ENCODE data around the gene RARB.
A peak's percentile ranks its signal among the peaks of the same experiment; 100 is the strongest.

RARB gene

GRCh38 chr3:25563601-25564000 lies 135.5 kb downstream of the RARB start:
- Histone ChIP-seq H3K79me2 (ENCODE audit: control insufficient read depth, insufficient read depth, low read length) (no peaks in the 10 kb centered on the region), H2AK5ac (ENCODE audit: low read length) (no peak overlapping the region), H3K56ac (ENCODE audit: low read length) (no peak overlapping the region), H3K27ac (ENCODE audit: low read depth, low read length) (no peak overlapping the region), H3K4me1 (ENCODE audit: control insufficient read depth, low read depth, low read length) (no peaks in the 10 kb centered on the region), H3K27me3 (ENCODE audit: insufficient read depth, low read length, poor library complexity) (no peaks in the 10 kb centered on the region), H4K5ac (ENCODE audit: low read length) (no peak overlapping the region), H4K8ac (ENCODE audit: low read depth, low read length) (no peak overlapping the region), H2BK15ac (replicated peaks; ENCODE audit: low read depth) (no peak overlapping the region), H3K9ac (ENCODE audit: low read length) (no peak overlapping the region), H2BK120ac (ENCODE audit: low read depth, low read length) (no peak overlapping the region), H3K18ac (ENCODE audit: low read length) (no peak overlapping the region), H3K4ac (ENCODE audit: low read depth, low read length) (no peak overlapping the region), H3K79me1 (ENCODE audit: low read length) (no peaks in the 10 kb centered on the region), H3K4me2 (ENCODE audit: low read length) (no peak overlapping the region), H3K36me3 (ENCODE audit: control insufficient read depth, insufficient read depth, low read length) (no peaks in the 10 kb centered on the region), H2BK5ac (ENCODE audit: low read length) (no peak overlapping the region), H3K4me3 (ENCODE audit: low read length) (no peak overlapping the region), H3K23ac (ENCODE audit: low read length) (no peak overlapping the region)
- no CpG with 5 or more reads among the region's 1 CpG for WGBS (ENCODE audit: extremely low coverage, insufficient coverage, low lambda C conversion rate)
- no peak for DNase-seq

DNA sequence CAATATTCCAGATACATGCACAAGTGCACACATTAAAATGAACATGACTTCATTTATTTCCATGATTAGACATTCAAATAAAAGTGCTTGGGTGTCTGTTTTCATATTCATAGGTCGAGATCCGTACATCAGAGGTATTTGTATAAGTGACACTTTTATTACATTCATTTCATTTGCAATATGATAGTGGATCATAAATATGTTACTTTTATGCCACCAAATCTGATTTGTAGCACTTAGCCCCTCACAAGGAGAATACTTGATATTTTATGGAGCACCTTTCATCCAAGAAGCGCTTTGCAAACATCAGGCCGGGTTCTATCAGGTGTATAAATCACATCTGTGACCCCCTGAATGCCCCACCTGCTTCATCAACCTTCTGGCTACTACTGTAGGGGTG lies 136.0 kb downstream of the RARB start:
- Histone ChIP-seq H3K4me2 (ENCODE audit: low read length) (no peak overlapping the region), H2AK5ac (ENCODE audit: low read length) (no peak overlapping the region), H3K56ac (ENCODE audit: low read length) (no peak overlapping the region), H3K4me3 (ENCODE audit: low read length) (no peak overlapping the region), H3K79me1 (ENCODE audit: low read length) (no peaks in the 10 kb centered on the region), H3K27me3 (ENCODE audit: insufficient read depth, low read length, poor library complexity) (no peaks in the 10 kb centered on the region), H3K4ac (ENCODE audit: low read depth, low read length) (no peak overlapping the region), H4K5ac (ENCODE audit: low read length) (no peak overlapping the region), H3K4me1 (ENCODE audit: control insufficient read depth, low read depth, low read length) (no peaks in the 10 kb centered on the region), H4K8ac (ENCODE audit: low read depth, low read length) (no peak overlapping the region), H3K27ac (ENCODE audit: low read depth, low read length) (no peak overlapping the region), H3K36me3 (ENCODE audit: control insufficient read depth, insufficient read depth, low read length) (no peaks in the 10 kb centered on the region), H2BK5ac (ENCODE audit: low read length) (no peak overlapping the region), H3K23ac (ENCODE audit: low read length) (no peak overlapping the region), H3K18ac (ENCODE audit: low read length) (no peak overlapping the region), H2BK120ac (ENCODE audit: low read depth, low read length) (no peak overlapping the region), H3K9ac (ENCODE audit: low read length) (no peak overlapping the region), H3K79me2 (ENCODE audit: control insufficient read depth, insufficient read depth, low read length) (no peaks in the 10 kb centered on the region), H2BK15ac (replicated peaks; ENCODE audit: low read depth) (no peak overlapping the region)
- WGBS (ENCODE audit: extremely low coverage, insufficient coverage, low lambda C conversion rate), result no CpG with 5 or more reads among the region's 4 CpGs
- no peak for DNase-seq

GRCh38 chr3:25565807-25566206 lies 137.7 kb downstream of the RARB start:
- Histone ChIP-seq H3K4me2 (ENCODE audit: low read length) (no peak overlapping the region), H3K36me3 (ENCODE audit: control insufficient read depth, insufficient read depth, low read length) (no peaks in the 10 kb centered on the region), H3K4me3 (ENCODE audit: low read length) (no peak overlapping the region), H3K18ac (ENCODE audit: low read length) (no peak overlapping the region), H3K27me3 (ENCODE audit: insufficient read depth, low read length, poor library complexity) (no peaks in the 10 kb centered on the region), H2AK5ac (ENCODE audit: low read length) (no peak overlapping the region), H2BK15ac (replicated peaks; ENCODE audit: low read depth) (no peak overlapping the region), H2BK120ac (ENCODE audit: low read depth, low read length) (no peak overlapping the region), H3K4ac (ENCODE audit: low read depth, low read length) (no peak overlapping the region), H4K5ac (ENCODE audit: low read length) (no peak overlapping the region), H3K23ac (ENCODE audit: low read length) (no peak overlapping the region), H4K8ac (ENCODE audit: low read depth, low read length) (no peak overlapping the region), H3K27ac (ENCODE audit: low read depth, low read length) (no peak overlapping the region), H3K79me1 (ENCODE audit: low read length) (no peaks in the 10 kb centered on the region), H3K56ac (ENCODE audit: low read length) (no peak overlapping the region), H3K79me2 (ENCODE audit: control insufficient read depth, insufficient read depth, low read length) (no peaks in the 10 kb centered on the region), H2BK5ac (ENCODE audit: low read length) (no peak overlapping the region), H3K4me1 (ENCODE audit: control insufficient read depth, low read depth, low read length) (no peaks in the 10 kb centered on the region), H3K9ac (ENCODE audit: low read length) (no peak overlapping the region)
- WGBS (ENCODE audit: extremely low coverage, insufficient coverage, low lambda C conversion rate), result no CpG with 5 or more reads among the region's 7 CpGs
- no peak for DNase-seq

- no peak overlapping the region for H2BK120ac ChIP-seq (ENCODE audit: low read depth, low read length)
- peak; percentile 54 for DNase-seq
- WGBS (ENCODE audit: extremely low coverage, insufficient coverage, low lambda C conversion rate), result no CpG with 5 or more reads among the region's 5 CpGs
- no peak overlapping the region for H3K9ac ChIP-seq (ENCODE audit: low read length)
- no peak overlapping the region for H3K4ac ChIP-seq (ENCODE audit: low read depth, low read length)
- no peak overlapping the region for H3K18ac ChIP-seq (ENCODE audit: low read length)
- no peak overlapping the region for H3K23ac ChIP-seq (ENCODE audit: low read length)
- H3K36me3 ChIP-seq (ENCODE audit: control insufficient read depth, insufficient read depth, low read length), result no peaks in the 10 kb centered on the region
- H3K79me1 ChIP-seq (ENCODE audit: low read length), result no peaks in the 10 kb centered on the region
- H3K56ac ChIP-seq (ENCODE audit: low read length), result no peak overlapping the region
- H2AK5ac ChIP-seq (ENCODE audit: low read length), result no peak overlapping the region
- no peak overlapping the region for H4K8ac ChIP-seq (ENCODE audit: low read depth, low read length)
- no peaks in the 10 kb centered on the region for H3K4me1 ChIP-seq (ENCODE audit: control insufficient read depth, low read depth, low read length)
- H3K27me3 ChIP-seq (ENCODE audit: insufficient read depth, low read length, poor library complexity), result no peaks in the 10 kb centered on the region
- H2BK15ac ChIP-seq (replicated peaks; ENCODE audit: low read depth), result no peak overlapping the region
- no peak overlapping the region for H4K5ac ChIP-seq (ENCODE audit: low read length)
- H3K4me2 ChIP-seq (ENCODE audit: low read length), result no peak overlapping the region
- H3K27ac ChIP-seq (ENCODE audit: low read depth, low read length), result no peak overlapping the region
- no peaks in the 10 kb centered on the region for H3K79me2 ChIP-seq (ENCODE audit: control insufficient read depth, insufficient read depth, low read length)
- H3K4me3 ChIP-seq (ENCODE audit: low read length), result no peak overlapping the region
- no peak overlapping the region for H2BK5ac ChIP-seq (ENCODE audit: low read length)
These were observed 138.4 kb downstream of the RARB start for GRCh38 chr3:25566358-25566920.

- Histone ChIP-seq H3K27me3 (ENCODE audit: insufficient read depth, low read length, poor library complexity) (no peaks in the 10 kb centered on the region), H3K79me1 (ENCODE audit: low read length) (no peaks in the 10 kb centered on the region), H3K4me3 (ENCODE audit: low read length) (no peak overlapping the region), H2AK5ac (ENCODE audit: low read length) (no peak overlapping the region), H3K27ac (ENCODE audit: low read depth, low read length) (no peak overlapping the region), H4K5ac (ENCODE audit: low read length) (no peak overlapping the region), H3K23ac (ENCODE audit: low read length) (no peak overlapping the region), H2BK5ac (ENCODE audit: low read length) (no peak overlapping the region), H3K56ac (ENCODE audit: low read length) (no peak overlapping the region), H3K4ac (ENCODE audit: low read depth, low read length) (no peak overlapping the region), H3K4me2 (ENCODE audit: low read length) (no peak overlapping the region), H4K8ac (ENCODE audit: low read depth, low read length) (no peak overlapping the region), H3K36me3 (ENCODE audit: control insufficient read depth, insufficient read depth, low read length) (no peaks in the 10 kb centered on the region), H3K4me1 (ENCODE audit: control insufficient read depth, low read depth, low read length) (no peaks in the 10 kb centered on the region), H2BK15ac (replicated peaks; ENCODE audit: low read depth) (no peak overlapping the region), H3K9ac (ENCODE audit: low read length) (no peak overlapping the region), H3K18ac (ENCODE audit: low read length) (no peak overlapping the region), H3K79me2 (ENCODE audit: control insufficient read depth, insufficient read depth, low read length) (no peaks in the 10 kb centered on the region), H2BK120ac (ENCODE audit: low read depth, low read length) (no peak overlapping the region)
- no peak for DNase-seq
- no CpG with 5 or more reads among the region's 10 CpGs for WGBS (ENCODE audit: extremely low coverage, insufficient coverage, low lambda C conversion rate)
These were observed 139.3 kb downstream of the RARB start for GRCh38 chr3:25567388-25567787.

- Histone ChIP-seq H3K27ac (ENCODE audit: low read depth, low read length) (no peak overlapping the region), H3K56ac (ENCODE audit: low read length) (no peak overlapping the region), H3K23ac (ENCODE audit: low read length) (no peak overlapping the region), H4K8ac (ENCODE audit: low read depth, low read length) (no peak overlapping the region), H3K27me3 (ENCODE audit: insufficient read depth, low read length, poor library complexity) (no peaks in the 10 kb centered on the region), H3K79me2 (ENCODE audit: control insufficient read depth, insufficient read depth, low read length) (no peaks in the 10 kb centered on the region), H2BK120ac (ENCODE audit: low read depth, low read length) (no peak overlapping the region), H3K18ac (ENCODE audit: low read length) (no peak overlapping the region), H3K4me2 (ENCODE audit: low read length) (no peak overlapping the region), H3K4me3 (ENCODE audit: low read length) (no peak overlapping the region), H2AK5ac (ENCODE audit: low read length) (no peak overlapping the region), H2BK5ac (ENCODE audit: low read length) (no peak overlapping the region), H3K79me1 (ENCODE audit: low read length) (no peaks in the 10 kb centered on the region), H3K4me1 (ENCODE audit: control insufficient read depth, low read depth, low read length) (no peaks in the 10 kb centered on the region), H3K4ac (ENCODE audit: low read depth, low read length) (no peak overlapping the region), H4K5ac (ENCODE audit: low read length) (no peak overlapping the region), H3K36me3 (ENCODE audit: control insufficient read depth, insufficient read depth, low read length) (no peaks in the 10 kb centered on the region), H2BK15ac (replicated peaks; ENCODE audit: low read depth) (no peak overlapping the region), H3K9ac (ENCODE audit: low read length) (no peak overlapping the region)
- WGBS (ENCODE audit: extremely low coverage, insufficient coverage, low lambda C conversion rate), result no CpG with 5 or more reads among the region's 14 CpGs
- no peak for DNase-seq
These were observed 139.9 kb downstream of the RARB start for GRCh38 chr3:25567806-25568524.
